NCI-H128 (cell line): ENCODE data around the gene NMB.
"Not testable (repeated sequence)": the region's sequence is repeated elsewhere in the genome, so short reads cannot be mapped to it uniquely, and the experiment has no call there.

ENCODE experiments used
- DNase-seq: peaks from one replicate; lab custom pipeline; 2025; ENCODE audit not compliant: unreplicated experiment; lab: John Stamatoyannopoulos, UW

NMB gene

DNA sequence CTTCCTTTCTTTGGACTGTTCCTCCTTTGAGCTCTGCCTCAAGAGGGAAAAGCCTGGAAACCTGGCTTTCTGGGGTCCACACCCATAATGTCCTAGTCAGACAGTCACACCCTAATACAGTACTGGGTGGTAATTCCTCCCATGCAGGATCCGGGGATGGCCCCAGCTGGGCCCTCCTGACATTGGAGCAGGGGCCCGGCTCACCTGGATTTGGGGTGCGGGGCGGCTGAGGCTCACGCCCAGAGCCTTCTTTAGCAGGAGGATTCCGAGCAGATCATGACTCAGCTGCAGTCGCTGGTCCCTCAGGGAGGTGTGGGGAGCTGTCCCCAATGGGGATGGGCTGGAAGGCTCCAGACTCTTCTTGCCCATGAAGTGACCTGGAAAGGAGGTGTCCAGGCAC lies 1.0 kb downstream of the NMB start:
- DNase-seq = no peak

DNA sequence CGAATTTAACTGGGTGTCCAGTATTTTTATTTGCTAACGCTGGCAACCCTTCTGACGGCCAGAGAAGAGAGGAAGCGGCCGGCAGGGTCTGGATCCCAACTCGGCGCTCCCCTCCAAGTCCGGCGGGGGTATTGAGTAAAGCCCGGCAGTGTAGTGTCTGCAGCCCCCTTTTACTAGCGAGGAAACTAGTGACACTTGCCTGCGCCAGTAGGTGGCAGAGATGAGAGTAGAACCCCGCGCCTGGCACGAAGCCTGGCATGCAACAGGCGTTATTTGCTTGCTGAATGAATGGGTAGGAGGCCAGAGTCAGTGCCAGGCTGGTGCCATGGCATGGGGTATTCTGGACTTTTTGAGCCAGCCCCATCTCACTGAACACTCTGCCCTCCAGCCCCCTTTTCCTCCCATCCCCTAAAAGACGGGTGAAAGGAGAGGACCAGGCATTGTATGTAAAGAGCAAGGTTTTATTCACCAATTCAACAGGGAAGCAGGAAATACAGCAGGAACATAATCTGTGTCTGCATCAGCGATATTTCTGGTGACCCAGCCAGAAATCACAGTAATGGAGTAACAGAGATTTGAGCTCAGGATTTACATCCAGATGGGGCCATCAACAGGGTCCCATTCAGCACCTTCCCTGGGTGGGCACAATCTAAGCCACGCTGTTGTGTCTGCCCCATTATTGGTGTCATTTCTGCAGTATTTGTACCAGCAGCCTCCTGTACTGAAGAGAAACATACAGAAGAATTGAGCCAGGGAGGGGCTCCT lies 3.1 kb downstream of the NMB start:
- DNase-seq = no peak

DNA sequence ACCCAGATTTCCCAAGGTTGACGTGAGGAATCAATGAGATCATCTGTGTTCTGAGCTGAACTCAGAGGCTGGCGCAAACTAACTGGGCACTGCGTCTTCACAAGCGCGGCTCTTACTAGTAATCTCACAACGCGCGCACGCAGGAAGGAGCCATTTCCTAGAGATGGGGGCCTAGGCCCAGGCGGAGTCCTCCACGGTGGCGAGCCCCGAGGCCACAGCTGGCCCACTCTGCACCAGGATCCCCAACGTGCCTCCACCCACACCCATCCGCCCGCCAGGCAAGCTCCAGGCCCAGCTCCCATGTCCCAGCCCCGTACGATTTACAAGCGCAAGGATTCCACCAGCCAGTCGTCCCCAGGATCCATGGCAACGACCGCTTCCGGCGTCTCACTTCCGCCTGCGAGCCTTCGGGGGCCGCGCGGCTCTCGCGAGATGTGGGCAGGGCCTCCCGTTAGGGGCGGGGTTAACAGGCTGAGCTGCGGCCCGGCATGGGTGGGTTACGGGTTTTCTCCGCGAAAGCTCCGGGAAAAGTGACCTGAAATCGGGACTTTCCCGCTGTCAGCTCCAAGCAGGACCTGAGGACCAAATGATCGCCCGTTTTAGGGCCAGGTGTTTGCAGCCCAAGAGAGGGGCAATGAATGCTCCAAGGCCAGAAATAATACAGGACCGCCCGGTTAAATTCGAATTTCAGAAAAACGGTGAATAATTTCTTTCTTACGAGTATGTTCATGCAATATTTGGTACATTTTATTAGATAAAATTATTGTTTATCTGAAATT lies 3.9 kb downstream of the NMB start, which contains the start of gene WDR73:
WDR73 (minus strand) TSS at position 374 of the 779 bp plus-strand sequence; CDS start at position 365, 9 bp downstream.
- DNase-seq = peak; percentile 84

DNA sequence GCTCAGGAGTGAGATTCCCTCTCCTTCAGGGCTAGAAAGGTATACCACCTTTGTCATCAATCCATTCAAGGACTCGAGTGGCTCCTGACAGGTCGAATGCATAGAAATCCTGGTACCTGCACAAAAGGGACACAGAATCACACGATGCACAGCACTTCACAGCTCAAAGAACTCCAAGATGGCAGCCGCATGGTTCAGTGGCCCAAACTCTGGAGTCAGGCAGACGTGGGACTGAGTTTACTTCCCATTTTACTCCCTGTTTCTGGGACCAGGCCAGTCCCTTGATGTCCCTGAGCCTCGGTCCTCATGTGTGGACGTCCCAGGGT lies 4.5 kb downstream of the NMB start:
- DNase-seq = no peak

DNA sequence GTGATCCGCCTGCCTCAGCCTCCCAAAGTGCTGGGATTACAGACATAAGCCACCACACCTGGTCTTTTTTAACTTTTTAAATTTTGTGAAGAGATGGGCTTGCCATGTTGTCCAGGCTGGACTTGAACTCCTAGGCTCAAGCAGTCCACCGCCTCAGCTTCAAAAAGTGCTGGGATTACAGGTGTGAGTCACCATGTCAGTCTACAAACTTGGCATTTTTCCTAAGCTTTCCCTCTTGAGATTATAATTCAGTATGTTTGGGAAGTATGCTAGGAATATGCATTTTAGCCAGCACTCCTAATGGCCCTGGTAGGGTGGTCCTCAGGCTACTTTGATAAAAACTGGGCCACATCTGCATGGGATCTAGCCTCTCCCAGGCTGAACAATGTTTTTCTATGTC lies 8.3 kb downstream of the NMB start:
- no peak for DNase-seq

DNA sequence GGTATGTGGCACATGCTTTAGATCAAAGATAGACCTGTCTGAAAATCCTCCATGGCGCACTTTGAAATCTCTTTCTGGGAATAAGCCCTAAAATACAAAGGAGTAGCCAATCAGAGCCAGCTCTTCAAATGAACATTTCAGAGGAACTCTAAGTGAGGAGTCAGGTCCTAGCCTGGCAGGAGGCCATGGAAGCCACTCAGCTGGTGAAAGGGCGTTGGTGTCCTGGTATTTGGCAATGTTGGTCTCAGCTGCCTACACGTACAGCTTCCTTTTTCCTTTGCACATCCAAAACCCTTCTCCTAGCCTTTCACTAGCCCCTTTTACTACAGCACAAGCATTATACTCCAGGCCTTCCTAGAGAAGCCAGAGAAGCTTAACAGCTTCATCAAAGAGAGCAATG lies 9.5 kb downstream of the NMB start:
- DNase-seq = no peak

DNA sequence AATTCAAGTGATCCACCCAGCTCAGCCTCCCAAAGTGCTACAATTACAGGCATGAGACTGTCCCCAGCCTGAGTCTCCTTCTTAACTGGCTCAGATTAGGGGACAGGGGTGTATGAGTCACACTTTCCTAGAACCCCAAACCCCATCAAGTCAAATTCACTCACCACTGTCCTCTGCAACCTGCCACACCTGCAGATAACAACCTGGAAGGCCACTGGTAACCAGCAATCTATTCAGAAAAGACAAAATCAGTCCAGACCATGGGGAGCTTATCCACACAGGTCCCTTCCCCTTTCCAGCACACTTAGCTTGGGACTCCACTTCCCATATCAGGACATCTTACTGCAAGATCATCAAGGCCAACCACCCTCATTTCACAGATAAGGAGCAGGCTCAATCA lies 10.3 kb downstream of the NMB start:
- no peak for DNase-seq

DNA sequence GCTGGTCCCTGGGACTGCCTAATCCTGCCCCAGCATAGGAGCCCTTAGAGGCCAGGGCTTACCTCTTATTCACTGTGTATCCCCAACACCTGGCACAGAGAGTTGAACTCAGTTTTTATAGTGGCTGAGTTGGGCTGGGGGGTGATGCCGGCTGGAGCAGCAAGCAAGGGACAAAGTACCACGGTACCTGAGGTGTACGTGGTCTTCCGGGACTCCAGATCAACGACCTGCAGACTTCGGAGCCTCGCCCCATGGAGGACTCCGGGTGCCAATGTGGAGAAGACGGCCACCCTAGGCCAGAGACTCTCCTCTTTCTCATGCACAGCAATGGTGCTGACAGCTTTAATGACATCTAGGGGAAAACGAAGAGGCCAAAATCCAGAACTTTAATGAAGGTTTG lies 12.0 kb downstream of the NMB start:
- no peak for DNase-seq

DNA sequence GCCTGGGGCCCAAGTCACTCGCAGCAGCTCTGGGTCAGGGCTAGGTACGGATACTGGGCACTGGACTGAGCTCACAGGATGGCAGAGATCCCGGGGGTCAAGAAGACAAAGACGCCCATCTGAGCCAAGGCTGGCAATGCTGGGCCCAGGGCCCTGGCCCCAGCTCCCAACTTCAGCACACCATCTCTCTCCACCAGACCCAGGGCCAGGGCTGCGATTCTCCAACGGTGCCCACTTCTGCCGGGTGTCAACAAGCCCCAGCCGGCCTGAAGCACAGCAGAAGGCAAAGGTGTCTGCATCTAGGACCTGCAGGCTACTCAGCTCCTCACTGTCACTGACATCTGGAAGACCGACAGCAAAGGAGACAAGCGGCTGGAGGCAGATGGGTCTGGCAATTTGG lies 12.5 kb downstream of the NMB start:
- no peak for DNase-seq

DNA sequence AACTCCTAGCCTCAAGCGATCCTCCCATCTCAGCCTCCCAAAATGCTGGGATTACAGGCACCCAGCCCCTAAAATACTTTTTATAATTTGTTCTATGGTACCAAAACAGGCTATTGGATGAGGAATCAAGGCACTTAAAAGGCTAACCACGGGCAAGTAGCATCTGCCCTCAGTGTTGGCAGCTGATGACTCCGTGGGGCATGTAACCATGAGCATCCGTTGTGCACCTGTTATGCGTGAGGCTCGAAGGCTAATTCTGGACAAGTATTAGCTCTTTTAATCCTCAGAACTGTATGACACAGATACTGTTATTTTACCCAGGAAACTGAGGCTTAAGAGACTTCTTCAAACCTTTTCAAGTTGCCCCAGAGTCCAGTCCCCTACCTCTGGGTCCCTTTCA lies 14.2 kb downstream of the NMB start:
- no peak for DNase-seq

DNA sequence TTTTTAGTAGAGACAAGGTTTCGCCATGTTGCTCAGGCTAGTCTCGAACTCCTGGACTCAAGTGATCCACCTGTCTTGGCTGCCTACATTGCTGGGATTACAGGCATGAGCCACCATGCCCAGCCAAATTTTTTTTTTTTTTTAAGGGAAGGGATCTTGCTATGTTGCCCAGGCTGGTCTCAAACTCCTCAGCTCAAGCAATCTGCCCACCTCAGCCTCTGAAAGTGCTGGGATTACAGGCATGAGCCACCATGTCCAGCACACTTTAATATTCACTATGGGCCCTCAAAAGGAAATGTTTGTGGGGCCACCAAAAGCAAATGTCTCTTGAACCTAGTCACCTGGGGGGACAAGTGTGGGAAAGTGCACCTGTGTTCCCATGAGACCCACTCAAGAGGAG lies 15.4 kb downstream of the NMB start:
- DNase-seq = not testable (repeated sequence)

DNA sequence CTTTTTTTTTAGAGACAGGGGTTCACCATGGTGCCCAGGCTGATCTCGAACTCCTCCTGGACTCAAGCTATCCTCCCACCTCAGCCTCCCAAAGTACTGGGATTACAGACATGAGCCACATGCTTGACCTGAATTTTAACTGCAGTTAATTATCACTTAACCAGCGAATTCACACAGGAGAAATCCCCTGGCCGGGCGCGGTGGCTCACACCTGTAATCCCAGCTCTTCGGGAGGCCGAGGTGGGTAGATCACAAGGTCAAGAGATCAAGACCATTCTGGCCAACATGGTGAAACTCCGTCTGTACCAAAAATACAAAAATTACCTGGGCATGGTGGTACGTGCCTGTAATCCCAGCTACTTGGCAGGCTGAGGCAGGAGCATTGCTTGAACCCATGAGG lies 16.1 kb downstream of the NMB start:
- DNase-seq = not testable (repeated sequence)

DNA sequence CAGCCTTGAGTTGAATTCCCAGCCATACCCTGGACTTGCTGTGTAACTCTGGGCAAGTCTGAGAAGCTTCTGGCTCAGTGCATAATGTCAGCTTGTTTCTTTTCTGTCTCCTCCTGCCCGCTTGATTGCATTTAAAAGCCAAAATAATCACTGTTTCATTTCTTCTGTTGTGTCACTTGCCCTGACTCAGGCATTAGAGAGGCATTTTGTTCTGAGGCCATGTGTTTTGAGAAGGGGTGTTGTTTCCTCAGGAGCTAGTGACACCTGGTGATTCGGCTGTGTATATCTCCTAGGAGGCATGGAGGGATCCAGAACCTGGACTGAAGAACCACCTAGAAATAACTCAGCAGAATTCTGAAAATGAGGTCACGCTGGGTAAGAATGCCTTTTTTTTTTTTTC lies 19.9 kb downstream of the NMB start:
- no peak for DNase-seq

DNA sequence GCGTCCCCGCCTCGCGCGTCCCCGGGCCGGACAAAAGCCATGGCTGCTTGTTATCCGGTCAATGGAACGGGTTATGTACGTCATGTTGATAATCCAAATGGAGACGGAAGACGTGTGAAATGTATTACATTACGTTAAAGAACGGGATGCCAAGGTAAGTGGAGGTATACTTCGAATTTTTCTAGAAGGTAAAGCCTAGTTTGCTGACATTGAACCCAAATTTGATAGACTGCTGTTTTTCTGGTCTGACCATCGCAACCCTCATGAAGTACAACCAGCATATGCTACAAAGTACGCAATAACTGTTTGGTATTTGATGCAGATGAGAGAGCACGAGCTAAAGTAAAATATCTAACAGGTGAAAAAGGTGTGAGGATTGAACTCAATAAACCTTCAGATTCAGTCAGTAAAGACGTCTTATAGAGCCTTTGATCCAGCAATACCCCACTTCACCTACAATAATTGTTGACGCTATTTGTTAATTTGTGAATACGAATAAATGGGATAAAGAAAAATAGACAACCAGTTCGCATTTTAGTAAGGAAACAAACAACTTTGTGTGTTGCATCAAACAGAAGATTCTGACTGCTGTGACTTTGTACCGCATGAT lies 23.7 kb downstream of the NMB start:
- DNase-seq = no peak

DNA sequence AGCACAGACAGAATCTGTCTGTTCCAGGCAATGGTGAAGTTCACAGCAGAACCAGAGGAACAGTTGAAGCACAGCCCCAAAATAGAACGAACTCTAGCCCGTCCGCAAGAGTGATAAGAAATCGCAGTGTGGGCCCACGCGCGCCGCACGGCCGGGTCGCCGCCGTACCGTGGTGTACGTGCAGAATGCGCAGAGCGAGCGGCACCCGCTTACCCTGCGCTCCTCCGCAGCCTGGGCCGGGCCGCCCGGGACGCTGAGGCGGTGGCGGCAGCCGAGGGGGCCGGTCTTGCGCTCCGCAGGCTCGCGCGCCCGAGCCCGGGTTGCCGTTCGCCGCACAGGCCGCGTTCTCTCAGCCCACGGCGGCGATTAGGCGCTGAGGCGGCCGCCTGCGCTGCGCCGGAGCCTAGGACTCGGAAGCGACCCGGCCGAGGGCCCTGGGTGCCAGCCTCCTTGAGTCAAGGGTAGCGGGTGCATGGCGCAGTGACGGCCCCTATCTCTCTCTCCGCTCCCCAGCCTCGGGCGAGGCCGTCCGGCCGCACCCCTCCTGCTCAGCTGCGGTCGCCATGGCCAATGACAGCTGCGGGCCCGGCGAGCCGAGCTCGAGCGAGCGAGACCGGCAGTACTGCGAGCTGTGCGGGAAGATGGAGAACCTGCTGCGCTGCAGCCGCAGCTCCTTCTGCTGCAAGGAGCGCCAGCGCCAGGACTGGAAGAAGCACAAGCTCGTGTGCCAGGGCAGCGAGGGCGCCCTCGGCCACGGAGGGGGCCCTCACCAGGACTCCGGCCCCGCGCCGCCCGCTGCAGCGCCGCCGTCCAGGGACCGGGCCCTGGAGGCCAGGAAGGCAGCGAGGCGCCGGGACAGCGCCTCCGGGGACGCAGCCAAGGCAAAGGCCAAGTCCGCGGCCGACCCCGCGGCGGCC lies 24.4 kb downstream of the NMB start:
- DNase-seq = no peak

DNA sequence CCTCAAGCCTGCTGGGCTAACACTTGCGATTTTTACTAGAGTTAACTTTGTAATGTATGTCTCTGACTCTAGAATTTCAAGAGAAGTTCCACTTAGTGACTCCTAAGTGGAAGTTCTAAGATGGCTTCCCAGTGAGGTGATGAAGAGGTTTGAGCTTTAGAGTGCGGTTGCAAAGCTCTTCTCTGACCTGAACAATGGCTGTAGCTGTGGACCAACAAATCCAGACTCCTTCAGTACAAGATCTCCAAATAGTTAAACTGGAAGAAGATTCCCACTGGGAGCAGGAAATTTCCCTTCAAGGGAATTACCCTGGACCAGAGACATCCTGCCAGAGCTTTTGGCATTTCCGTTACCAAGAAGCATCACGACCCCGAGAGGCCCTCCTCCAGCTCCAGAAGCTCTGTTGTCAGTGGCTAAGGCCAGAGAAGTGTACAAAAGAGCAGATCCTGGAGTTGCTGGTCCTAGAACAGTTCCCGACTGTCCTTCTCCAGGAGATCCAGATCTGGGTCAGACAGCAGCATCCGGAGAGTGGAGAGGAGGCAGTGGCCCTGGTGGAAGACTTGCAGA lies 26.2 kb downstream of the NMB start:
- no peak for DNase-seq

DNA sequence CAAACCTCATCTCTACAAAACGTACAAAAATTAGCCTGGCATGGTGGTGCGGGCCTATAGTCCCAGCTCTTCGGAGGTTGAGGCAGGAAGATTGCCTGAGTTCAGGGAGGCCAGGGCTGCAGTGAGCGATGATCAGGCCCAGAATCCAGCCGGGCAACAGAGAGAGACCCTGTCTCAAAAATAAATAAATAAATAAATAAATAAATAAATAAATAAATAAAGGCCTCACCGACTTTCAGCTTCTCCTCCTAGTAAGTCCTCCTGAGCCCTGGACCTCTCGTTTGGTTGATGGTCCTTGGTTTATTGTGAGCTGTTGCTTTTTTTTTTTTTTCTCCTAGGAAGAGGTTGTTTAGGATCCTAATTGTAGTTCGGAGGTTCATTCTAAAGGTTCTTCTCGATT lies 29.0 kb downstream of the NMB start:
- DNase-seq = no peak

DNA sequence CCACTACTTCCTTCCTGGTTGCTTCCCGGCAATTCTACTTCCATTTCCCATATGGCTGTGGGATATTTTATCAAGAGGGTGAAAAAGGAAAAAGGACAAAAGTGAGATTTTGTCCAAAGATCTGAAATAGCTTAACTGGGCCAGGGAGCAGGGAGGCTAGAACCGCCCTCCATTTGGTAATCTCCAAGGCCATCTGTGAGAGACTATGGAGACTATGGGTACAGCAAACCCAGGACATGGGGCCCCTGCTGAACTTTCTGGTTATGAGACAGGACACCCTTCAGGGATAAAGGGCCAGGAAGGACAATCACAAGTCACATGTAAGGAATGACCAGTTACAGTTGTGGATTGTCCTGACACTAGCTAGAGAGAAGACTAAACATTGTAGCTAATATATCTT lies 32.9 kb downstream of the NMB start:
- no peak for DNase-seq

DNA sequence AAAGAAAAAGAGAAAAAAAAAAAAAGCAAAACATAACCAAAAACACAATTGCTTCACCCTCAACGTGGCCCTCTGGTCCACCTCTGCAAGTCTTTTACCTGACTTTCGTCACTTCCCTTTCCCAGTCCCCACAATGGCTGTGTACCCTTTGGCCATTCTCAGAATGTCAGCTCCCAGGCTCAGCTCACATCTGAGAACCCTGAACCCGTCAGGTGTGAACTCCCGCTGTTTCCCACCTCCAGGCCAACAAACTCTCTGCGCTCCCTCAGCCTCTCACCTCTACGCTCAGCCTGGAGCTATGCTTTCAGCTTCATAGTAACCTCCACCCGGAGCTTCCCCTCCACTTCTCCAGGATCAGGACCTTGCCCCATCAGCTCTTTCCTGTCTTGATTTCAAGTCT lies 33.6 kb downstream of the NMB start:
- no peak for DNase-seq

DNA sequence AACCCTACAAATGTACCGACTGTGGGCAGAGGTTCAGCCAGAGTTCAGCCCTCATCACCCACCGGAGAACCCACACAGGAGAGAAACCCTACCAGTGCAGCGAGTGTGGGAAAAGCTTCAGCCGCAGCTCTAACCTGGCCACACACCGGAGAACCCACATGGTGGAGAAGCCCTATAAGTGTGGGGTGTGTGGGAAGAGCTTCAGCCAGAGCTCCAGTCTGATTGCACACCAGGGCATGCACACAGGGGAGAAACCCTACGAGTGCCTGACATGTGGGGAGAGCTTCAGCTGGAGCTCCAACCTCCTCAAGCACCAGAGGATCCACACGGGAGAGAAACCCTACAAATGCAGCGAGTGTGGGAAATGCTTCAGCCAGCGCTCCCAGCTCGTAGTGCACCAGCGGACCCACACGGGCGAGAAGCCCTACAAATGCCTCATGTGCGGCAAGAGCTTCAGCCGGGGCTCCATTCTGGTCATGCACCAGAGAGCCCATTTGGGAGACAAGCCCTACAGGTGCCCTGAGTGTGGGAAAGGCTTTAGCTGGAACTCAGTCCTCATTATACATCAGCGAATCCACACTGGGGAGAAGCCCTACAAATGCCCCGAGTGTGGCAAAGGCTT lies 36.5 kb downstream of the NMB start:
- DNase-seq = no peak
